ENCODE results near the gene PHLDA2.

- TF ChIP-seq MAX (IDR thresholded peaks at IDR 0.05; ENCODE audit: insufficient read depth, insufficient read length) (no peak), EZH2 (IDR thresholded peaks at IDR 0.05; ENCODE audit: borderline replicate concordance, low read depth, low read length, severe bottlenecking) (peak; percentile 59)
Measured at GRCh38 chr11:2909133-2909902, 19.9 kb downstream of the PHLDA2 start.

Measured in endothelial cell of umbilical vein (primary cell).